Fibroblast of peridontal ligament (primary cell): ENCODE data around the gene SND1.
A peak's percentile ranks its signal among the peaks of the same experiment; 100 is the strongest.
"Not testable (repeated sequence)": the region's sequence is repeated elsewhere in the genome, so short reads cannot be mapped to it uniquely, and the experiment has no call there.

Experiments
- DNase-seq: peaks from one replicate; pipeline ENCODE4 v3.0.0-alpha.2; 2010; ENCODE audit errors: extremely low read depth

The SND1 gene

DNA sequence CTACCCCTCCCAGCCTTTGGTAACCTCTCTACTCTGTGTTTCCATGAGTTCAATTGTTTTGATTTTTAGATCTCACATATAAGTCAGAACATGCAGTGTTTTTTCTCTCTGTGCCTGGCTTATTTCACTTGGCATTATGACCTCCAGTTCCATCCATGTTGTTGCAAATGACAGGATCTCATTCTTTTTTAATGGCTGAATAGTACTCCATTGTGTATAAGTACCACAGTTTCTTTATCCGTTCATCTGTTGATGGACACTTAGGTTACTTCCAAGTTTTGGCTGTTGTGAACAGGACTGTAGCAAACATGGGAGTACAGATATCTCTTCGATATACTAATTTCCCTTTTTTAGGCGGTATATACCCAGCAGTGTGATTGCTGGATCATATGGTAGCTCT, 237.7 kb downstream of the SND1 start:
- DNase-seq, result no peak

DNA sequence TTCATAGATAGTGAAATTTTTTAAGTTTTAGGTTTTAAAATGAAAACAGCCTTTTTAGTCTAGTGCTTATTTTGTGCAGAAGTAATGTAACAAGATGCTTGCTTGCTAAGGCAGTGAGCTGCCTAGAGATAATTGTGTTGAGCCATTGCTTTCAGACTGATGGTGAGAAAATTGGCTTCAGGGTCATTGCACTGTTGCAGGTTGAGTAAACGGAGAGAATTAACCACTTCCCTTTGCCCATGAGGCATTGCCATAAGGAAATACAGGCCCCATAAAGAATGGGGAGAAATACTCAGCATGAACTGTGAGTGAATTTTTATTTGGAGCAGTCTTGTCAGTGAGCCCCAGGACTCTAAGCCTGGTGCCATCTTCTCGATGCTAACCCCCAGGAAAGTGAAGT, 238.7 kb downstream of the SND1 start:
- no peak for DNase-seq

DNA sequence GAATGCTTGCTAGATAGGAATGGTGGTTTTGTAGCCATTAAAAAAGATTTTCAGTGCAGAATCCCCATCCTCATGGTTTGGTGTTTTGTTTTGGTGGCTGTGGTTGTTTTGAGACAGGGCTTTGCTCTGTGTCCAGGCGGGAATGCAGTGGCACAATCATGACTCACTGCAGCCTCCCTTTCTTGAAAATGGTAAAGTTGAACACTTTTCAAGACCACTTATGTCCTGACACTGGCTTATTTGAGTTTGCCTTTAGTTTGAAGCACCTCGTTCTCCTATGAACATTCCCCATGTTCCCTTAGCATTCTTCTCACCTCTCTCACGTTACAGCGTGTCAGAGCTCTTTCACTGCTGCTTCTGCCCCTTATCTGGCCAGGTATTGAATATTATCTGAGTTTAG, 239.2 kb downstream of the SND1 start:
- no peak for DNase-seq

DNA sequence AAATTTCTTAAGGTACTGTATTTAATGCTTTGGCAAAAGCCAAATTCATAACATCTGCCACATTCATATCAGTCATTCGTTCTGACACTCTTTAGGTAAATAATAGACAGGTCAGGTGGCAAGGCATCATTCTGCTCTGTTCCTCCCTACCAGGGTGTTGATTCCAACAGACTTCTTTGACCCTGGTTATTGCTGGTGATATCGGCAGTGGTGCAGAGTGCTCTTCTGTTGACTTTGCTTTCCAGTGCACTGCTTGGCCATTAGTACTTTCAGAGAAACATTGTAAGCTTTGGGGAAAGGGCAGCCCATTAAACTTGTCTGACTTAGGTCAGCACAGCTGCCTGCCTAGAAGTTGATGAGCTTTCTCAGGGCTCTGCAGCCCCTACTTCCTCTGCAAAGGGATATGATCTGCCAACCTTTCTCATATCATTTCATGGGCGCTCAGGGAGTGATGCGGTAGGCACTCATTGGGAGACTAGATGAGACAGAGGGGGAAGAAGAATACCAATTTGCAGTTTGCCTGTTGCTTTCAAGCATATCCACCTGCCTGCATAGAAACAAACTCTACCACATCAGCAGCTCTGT, 240.0 kb downstream of the SND1 start:
- no peak for DNase-seq

DNA sequence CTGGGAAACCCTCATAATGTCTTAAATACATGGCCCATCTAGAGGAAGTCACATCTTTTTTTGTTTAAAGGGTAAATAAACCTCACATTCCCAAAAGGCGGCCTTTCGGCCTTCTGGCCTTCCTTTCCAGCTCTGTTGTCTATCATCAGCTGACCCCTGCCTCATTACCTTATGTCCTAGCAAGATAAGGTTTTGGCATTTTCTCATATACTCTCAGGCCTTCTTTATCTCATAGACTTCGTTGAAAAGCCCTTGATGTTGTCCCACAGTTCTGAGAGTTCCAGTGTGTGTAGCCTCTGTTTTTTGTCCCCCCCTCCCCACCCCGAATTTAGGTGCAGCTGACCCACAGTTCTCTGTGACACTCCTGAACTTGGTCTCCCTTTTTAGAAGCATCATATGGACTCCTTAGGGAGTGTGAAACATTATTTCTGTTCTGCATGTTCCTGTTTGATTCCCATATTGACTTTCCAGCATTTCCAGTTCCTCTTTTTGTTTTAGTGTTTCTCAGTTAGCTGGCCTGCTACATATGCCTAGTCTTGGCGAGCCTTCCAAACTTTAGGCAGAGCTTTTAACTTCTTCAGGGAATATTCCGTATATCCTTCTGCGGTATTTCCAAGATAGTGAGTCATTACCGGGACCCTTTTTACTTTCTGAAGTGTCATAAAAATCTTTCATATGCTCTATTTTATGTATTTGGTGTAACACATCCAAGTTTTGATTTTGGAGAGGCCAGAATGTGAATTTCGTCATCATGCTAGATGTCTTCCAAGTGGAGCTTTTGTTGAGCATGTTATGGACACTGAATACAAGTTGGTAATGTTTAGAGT, 240.7 kb downstream of the SND1 start:
- DNase-seq, result no peak

DNA sequence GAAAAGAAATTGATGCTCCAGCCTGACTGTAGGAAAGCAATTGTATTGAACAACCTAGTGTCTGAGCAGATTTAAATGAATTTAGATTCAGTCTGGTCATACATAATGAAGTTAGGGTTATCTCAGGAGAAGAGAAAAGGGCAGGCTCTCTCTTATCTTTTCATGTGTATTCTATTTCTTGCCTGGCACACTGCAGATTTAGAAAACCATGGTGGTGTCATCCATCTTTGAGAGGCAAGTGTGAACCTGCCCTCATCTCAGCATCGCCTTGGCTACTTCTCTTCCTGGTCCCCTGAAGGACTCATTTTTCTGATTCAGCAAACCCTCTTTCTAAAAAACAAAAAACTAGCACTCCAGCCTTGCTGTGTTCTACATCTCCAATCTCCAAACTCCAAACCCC, 241.6 kb downstream of the SND1 start:
- no peak for DNase-seq

DNA sequence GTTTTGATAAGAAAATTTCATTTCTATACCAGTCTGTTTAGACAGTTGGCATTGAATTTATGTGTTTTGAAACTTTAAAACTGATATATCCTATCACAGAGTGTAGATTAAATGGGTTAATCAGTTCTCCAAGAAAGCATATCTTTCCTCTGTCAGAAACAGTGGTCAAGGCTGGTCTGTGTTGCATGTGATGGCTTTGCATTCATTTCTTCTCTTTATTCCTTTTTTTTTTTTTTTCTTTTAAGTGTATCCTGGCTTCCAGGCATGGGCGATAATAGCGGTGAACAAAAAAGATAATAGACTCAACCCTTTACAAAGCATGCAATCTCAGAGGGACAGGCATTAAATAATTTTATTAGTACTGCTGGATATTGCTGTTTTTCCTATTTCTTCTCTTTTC, 242.6 kb downstream of the SND1 start:
- DNase-seq, result no peak

DNA sequence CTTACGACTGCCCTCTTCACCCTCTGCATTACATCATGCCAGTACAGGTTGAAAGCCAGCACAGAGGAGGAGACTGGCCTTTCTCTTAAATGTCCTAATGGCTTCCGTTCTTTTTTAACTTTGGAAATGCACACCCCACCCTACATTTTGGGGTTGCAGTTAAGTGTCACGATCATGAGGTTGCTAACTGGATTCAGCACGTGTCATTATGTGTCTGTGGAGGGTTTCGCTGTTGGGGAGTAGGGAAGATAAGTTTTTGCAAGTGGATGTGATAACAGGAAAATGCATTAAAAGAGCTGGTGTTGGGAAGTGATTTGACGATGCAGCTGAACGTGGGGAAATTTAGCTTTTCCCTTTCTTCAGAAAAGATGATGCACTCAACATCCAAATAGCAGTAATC, 243.4 kb downstream of the SND1 start:
- no peak for DNase-seq

DNA sequence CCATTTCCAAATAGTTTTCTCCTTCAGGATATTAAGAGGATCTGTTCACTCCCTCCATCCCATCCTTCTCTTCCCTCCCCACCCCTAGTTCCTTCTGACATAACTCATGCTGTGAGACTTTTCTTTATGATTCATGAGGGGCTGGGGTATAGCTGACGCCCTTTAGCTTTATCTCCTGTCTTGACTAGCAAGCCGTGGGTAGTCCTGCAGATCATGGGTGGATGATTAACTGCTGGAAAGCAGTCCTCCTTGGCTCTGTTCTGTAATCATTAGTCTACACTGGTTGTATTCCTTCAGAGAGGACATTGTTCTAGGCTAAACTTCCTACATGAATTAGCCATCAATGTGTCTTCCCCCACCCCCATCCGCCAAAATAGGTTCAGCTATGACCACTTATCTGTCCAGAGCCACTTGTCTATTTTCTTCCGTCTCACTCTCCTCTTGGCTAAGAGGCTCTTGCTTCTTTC, 243.9 kb downstream of the SND1 start:
- DNase-seq, result no peak

DNA sequence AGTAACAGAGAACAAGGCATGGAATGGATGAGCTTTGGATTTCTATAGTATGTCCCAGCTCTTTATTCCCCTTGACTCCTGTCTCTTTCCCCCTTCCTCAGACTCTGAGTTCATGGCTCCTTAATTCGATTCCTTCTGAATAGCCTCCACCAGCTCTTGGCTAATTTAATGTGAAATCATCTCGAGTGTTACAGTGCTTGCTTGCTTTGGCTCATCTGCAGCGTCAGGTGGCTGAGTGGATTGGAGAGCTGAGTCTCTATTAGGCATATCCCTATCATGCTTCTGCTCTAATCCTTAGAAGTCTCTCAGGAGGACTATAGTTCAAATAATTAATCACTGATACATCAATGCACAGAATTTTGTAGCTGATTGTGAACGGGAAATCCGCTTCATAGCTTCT, 244.7 kb downstream of the SND1 start:
- DNase-seq, result no peak

DNA sequence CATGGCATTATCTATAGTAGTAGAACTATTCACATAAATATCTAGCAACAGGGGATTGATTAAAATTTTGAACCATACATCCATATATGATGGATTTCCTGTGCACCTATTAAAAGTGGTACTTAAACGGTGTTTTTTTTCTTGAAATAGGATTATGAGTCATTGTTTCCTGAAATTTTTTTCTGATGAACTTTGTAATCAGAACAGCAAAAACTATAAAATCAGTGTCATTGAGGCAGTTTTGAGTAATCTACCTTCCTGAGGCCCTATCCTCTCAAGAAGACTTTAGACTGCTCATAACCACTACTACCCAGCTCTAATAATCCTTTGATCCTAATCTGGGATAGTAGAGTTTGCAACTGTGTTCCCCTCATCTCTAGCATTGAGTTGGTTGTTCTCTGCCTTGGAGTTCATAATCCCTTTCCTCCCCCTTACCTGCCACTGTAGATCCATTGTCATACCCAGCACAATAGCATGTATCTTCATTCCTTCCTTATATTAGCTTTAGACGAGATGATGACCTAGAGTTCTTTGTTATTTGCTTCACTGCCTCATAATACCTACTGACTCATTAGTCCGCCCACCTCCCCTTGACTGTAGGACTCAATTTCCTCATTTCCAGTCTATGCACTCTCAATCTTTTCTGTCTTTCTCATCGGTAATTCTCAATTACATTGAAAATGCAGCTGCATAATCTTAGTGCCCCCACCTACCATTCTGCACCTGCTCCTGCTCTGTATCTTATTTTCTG, 245.9 kb downstream of the SND1 start:
- no peak for DNase-seq

DNA sequence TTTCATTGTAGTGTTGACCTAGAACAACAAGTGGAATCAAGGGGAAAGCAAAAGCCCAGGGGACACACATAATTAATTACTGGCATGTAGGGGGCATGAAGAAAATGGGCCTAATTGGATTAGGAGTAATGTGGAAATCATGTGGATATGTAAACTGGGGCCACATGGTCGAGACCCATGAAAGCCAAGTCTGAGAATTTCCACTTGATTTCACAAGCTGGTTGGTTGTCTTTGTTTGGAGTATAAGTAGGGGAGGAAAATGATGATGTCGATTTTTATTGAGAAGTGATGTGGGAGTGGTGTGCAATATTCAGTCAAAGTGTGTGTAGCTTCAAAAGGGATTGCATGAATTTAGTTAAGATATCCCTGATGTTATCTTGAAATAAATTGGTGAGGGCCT, 247.4 kb downstream of the SND1 start:
- no peak for DNase-seq

DNA sequence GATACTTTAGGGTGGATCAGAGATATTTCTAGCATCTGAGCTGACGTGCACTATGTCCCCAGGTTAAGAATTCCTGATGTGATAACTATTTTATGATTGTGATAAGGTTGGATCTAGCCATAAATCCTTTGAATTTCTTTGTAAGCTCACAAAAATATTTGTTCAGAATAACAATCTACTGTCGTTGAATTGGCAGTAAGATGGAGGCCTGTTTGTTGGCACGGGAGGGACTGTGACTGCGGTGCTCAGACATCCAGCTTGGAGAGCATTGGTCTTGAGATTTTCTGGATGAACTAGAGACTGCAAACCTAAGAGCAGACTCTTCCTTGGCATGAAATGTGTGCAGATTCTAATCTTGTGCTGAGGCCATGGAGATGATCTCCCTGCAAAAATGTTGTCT, 248.1 kb downstream of the SND1 start:
- DNase-seq, result no peak

DNA sequence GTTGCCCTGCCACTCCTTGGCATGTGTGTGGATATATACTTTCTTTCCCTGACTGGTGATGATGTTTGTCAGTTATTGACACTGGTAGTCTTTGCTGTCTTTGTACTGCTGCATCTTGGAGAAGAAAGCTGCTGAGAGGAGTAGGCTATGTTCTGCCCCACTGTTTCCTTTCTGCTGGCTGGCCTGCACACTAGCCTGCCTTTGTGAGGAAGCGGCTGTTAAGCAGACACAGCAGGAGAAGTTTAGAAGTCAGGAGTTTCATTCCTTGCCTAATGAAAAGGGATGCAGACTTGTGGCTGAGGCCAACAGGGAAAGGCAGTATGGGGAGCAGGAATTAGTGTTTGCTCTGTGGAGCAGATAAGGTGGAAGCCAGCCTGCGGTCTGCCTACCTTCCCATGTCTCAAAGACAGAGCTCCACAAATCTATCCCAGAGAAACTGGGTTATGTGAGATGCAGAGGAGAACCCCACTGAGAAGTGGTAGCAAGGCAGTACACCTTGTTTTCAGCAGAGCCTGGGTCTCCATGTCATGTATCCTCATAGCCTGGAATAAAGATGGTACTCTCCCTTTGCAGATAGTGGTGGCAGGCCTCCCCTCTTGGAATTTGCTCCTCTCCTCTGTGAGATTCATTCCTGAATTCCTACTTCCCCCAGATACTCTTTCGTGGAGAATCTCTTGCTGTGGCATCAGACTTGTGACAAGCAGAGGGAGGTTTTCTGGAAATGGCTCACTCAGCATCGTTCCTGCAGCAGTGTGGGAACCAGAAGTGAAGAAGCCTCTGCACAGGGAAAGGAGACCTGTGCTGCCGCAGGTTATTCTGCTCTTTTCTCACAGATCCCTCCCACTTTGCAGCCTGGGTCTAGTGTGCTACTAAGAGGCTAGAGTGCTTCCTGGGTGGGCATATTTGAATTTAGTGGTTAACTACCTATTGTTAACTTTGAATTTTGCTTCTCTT, 249.0 kb downstream of the SND1 start:
- DNase-seq, result no peak

DNA sequence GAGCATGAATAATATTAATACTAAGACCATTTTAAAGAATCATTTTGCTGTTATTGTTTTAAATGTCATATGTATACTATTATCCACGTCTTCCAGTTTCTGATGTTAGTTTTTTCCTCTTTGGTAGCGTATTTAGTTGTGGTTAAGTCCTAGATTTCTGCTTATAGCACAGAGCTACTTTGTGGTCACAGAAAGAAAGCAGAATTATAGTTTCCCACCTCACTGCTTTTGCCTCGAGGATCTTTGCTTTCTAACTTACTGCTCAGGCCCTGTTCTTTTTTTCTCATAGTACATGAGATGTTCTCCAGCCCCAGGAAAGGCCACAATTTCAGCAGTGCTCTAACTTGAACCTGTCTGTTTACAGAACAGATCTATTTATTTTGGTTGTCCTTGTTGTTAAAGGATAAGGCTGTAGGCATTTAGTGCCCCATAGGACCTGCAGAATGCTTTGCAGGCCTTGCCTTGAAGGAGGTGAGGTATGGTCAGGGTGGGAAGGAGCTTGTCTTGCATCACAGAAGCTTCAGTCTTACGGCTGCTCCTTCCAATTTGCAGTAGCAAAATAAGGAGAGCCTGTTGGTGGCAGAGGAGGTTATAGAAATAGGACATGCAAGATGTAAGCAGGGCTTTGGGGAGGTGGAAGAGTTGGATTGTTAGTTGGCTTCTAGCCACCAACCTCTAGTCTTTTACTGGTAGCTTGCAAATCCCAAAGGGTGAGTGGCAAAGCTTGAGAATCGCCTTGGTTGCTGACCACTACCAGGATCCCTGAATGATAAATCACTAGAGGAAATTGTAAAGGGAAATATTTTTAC, 250.1 kb downstream of the SND1 start:
- DNase-seq, result peak; percentile 51

DNA sequence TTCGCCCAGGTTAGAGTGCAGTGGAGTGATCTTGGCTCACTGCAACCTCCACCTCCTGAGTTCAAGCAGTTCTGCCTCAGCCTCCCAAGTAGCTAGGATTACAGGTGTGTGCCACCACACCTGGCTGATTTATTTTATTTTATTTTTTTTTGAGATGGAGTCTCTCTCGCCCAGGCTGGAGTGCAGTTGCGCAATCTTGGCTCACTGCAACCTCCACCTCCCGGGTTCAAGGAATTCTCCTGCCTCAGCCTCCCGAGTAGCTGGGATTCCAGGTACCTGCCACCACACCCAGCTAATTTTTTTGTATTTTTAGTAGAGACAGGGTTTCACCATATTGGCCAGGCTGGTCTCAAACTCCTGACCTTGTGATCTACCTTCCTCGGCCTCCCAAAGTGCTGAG, 250.8 kb downstream of the SND1 start:
- not testable (repeated sequence) for DNase-seq

DNA sequence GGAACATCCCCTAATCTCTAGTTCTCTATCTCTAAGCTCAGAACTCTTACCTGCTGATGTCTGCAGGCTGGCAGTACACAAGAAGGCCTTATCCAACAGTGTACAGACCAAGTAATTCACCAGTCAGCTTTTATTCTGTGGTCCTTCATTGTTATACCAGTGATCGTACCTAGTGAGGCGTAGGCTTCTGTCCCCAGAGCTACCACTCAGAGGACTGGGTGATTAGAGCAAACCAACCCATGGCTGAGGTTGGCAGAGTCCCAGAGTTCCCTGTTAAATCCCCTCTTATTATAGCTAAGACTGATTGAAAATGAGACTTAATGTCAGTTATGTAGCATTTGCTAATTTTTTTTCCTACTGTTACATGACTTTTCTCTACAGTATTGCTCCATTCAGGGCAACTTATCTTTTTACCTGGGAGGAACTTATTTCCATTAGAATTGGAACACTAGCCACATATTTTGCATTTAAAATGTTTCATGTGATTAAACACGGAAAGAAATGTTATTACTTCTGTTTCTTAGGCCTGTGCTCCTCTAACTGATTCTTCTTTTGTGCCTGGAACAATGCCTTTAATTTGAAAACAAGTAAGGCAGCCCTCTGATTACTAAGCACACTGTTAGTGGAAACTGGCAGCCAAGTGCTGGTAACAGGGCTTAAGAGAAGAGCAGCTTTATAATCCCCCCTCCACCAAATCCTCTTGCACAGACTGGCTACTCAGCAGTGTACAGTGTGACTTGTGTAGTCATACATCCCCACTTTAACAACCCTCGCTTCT, 252.1 kb downstream of the SND1 start:
- peak; percentile 19 for DNase-seq

DNA sequence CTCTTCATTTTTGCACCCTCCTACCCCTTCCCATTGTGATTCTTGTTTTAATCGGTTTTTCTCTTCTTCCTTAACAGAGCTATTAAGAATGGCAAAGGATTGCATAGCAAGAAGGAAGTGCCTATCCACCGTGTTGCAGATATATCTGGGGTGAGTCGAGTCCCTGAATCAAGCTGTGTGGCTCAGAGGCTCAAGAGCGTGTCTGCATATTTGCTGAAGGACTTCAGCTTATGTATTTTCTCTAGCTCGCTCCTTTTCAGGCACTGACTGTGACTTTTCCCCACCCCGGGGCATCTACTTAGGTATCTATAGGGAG, 252.6 kb downstream of the SND1 start:
- DNase-seq, result no peak

DNA sequence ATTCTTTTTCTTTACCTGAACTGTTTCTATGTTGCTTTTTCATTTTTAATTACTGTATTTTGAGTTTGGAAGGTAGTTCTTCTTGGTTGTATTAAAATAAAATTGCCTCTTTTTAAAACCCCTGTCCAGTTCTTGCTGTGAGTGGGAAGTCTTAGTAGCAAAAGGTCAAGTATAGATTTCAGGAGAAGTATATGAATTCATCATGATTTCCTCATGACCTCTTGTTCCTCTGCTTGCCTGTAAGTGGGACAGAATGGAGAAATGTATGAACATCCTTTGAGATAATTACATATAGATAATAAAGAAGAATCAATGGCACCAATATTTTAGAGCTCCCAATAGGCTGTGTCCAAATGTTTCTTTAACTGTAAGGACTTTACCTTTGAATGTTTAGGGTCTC, 253.0 kb downstream of the SND1 start:
- DNase-seq, result no peak
